Keratinocyte (primary cell): ENCODE data around the gene HELQ. TPM values are rescaled to one million over a fixed set of nuclear protein-coding genes. Genes with fewer than 3 reads are reported as not detected.

ENCODE experiments used
- DNase-seq: peaks from one replicate; pipeline ENCODE4 v3.0.0-alpha.2; 2011; ENCODE audit warnings: low read depth, missing footprints, low spot score
- FAIRE-seq: peaks from 2 replicates; lab custom pipeline; 2011; peaks lifted over from hg19 to GRCh38; lab: Jason Lieb, UNC
- H2AFZ ChIP-seq: 2 replicates; pipeline ENCODE4 v1.6.0; 2012; ENCODE audit warnings: low read length, control low read depth, inconsistent platforms; ENCODE audit not compliant: control insufficient read depth
- H3K27ac ChIP-seq: 2 replicates; pipeline ENCODE4 v1.5.1; 2011; ENCODE audit warnings: low read length; ENCODE audit not compliant: control insufficient read depth, insufficient read depth
- H3K27me3 ChIP-seq: 3 replicates; pipeline ENCODE4 v1.6.0; 2011; ENCODE audit warnings: low read length; ENCODE audit not compliant: control insufficient read depth, insufficient read depth; ENCODE audit errors: extremely low read depth
- H3K36me3 ChIP-seq, 2 experiments: 2 replicates in 1 of 2; 3 replicates in 1 of 2; pipeline ENCODE4 v1.5.1; 2011; ENCODE audit warnings: low read length in 2 of 2, mild to moderate bottlenecking in 1 of 2; ENCODE audit not compliant: control insufficient read depth in 2 of 2, insufficient read depth in 2 of 2; ENCODE audit errors: extremely low read depth in 1 of 2
- H3K4me1 ChIP-seq: 3 replicates; pipeline ENCODE4 v1.5.1; 2011; ENCODE audit warnings: low read length; ENCODE audit not compliant: control insufficient read depth, insufficient read depth; ENCODE audit errors: extremely low read depth
- H3K4me2 ChIP-seq: 3 replicates; pipeline ENCODE4 v1.6.0; 2011; ENCODE audit warnings: low read depth, low read length; ENCODE audit not compliant: control insufficient read depth, insufficient read depth; ENCODE audit errors: extremely low read depth
- H3K4me3 ChIP-seq, 3 experiments: fragments of 200-600 bp in 1 of 3; sonication (generic) in 1 of 3; 2 replicates in 2 of 3; 3 replicates in 1 of 3; pipeline ENCODE4 v1.5.1; 2011 to 2016; ENCODE audit warnings: low read length in 3 of 3, mild to moderate bottlenecking in 3 of 3, control low read depth in 2 of 3, inconsistent platforms in 1 of 3, low read depth in 1 of 3, mixed read lengths in 1 of 3, mixed run types in 1 of 3, moderate library complexity in 1 of 3; ENCODE audit not compliant: control insufficient read depth in 2 of 3, insufficient read depth in 2 of 3; ENCODE audit errors: extremely low read depth in 1 of 3
- H3K79me2 ChIP-seq: 2 replicates; pipeline ENCODE4 v1.6.0; 2012; ENCODE audit warnings: low read length; ENCODE audit not compliant: control insufficient read depth, insufficient read depth
- H3K9ac ChIP-seq: 3 replicates; pipeline ENCODE4 v1.6.0; 2011; ENCODE audit warnings: low read length; ENCODE audit not compliant: control insufficient read depth, insufficient read depth; ENCODE audit errors: extremely low read depth
- H3K9me1 ChIP-seq: 3 replicates; pipeline ENCODE4 v1.6.0; 2011; ENCODE audit warnings: low read length; ENCODE audit not compliant: control insufficient read depth, insufficient read depth; ENCODE audit errors: extremely low read depth
- H3K9me3 ChIP-seq: 2 replicates; pipeline ENCODE4 v1.5.1; 2012; ENCODE audit warnings: low read depth, low read length; ENCODE audit not compliant: control insufficient read depth
- H4K20me1 ChIP-seq: 3 replicates; pipeline ENCODE4 v1.6.0; 2011; ENCODE audit warnings: low read length; ENCODE audit not compliant: control insufficient read depth, insufficient read depth; ENCODE audit errors: extremely low read depth
- CTCF ChIP-seq, 3 experiments: IDR thresholded peaks in 1 of 3; conservative IDR thresholded peaks in 1 of 3; optimal IDR thresholded peaks in 1 of 3; 2 replicates in 2 of 3; 3 replicates in 1 of 3; pipeline versions ENCODE3 to v1.5.1; 2011; ENCODE audit warnings: low read length in 3 of 3, mild to moderate bottlenecking in 3 of 3, moderate library complexity in 2 of 3, control low read depth in 1 of 3, inconsistent platforms in 1 of 3; ENCODE audit not compliant: insufficient read depth in 2 of 3; ENCODE audit errors: extremely low read depth in 1 of 3
- EZH2 ChIP-seq: IDR thresholded peaks from one replicate; pipeline ENCODE4 v1.6.1; 2012; ENCODE audit warnings: inconsistent platforms, mild to moderate bottlenecking, low read length, moderate library complexity
- dilution Hi-C: fragments of 300-500 bp; cut with MboI; formaldehyde crosslinking; loops from one replicate; pipeline ENCODE4 v1.7.0; 2020; ENCODE audit warnings: low sequenced_read_pairs; ENCODE audit not compliant: extremely low pct_ligation_motif_present
- polyA plus RNA-seq, 5 experiments: library from polyadenylated mRNA; depleted of rRNA in 3 of 5; stranded (reverse) in 3 of 5; stranded (forward) in 1 of 5; unstranded in 1 of 5; fragments of >200 nt; gene quantifications; 1 replicate in 1 of 5; 2 replicates in 3 of 5; 3 replicates in 1 of 5; pipeline versions ENCODE4 v1.2.1 to v1.2.3, GENCODE V29; 2011 to 2012; ENCODE audit warnings: missing spikeins in 2 of 5, low read depth in 1 of 5, low replicate concordance in 1 of 5

The HELQ gene
- polyA plus RNA-seq, 1 donor (not counting 4 experiments of a cell fraction or from before 2014, with no cell fraction given), result 10.5 TPM

- Histone ChIP-seq H3K9me1 (no peaks in the 10 kb centered on the region), H3K36me3 (no peaks in the 10 kb centered on the region), H3K27me3 (no peaks in the 10 kb centered on the region), H4K20me1 (no peaks in the 10 kb centered on the region), H3K4me2 (no peak overlapping the region), H2AFZ (no peak overlapping the region), H3K79me2 (no peaks in the 10 kb centered on the region), H3K27ac (no peak overlapping the region), H3K9me3 (no peaks in the 10 kb centered on the region), H3K4me3 (no peak overlapping the region), H3K4me1 (peaks cover 18% of the 10 kb centered on the region), H3K9ac (no peak overlapping the region)
- no peak for DNase-seq
- FAIRE-seq, result no peak
- dilution Hi-C loops, result no loop called here
- TF ChIP-seq EZH2 (no peak), CTCF (optimal IDR thresholded peaks at IDR 0.05 in 1 of 3, IDR thresholded peaks at IDR 0.05 in 1 of 3, conservative IDR thresholded peaks at IDR 0.05 in 1 of 3; ENCODE audit: extremely low read depth in 1 of 3, insufficient read depth in 2 of 3, low read length in 3 of 3) (no peak)
Observed at GRCh38 chr4:83486457-83487129, 31.0 kb upstream of the HELQ start.

DNA sequence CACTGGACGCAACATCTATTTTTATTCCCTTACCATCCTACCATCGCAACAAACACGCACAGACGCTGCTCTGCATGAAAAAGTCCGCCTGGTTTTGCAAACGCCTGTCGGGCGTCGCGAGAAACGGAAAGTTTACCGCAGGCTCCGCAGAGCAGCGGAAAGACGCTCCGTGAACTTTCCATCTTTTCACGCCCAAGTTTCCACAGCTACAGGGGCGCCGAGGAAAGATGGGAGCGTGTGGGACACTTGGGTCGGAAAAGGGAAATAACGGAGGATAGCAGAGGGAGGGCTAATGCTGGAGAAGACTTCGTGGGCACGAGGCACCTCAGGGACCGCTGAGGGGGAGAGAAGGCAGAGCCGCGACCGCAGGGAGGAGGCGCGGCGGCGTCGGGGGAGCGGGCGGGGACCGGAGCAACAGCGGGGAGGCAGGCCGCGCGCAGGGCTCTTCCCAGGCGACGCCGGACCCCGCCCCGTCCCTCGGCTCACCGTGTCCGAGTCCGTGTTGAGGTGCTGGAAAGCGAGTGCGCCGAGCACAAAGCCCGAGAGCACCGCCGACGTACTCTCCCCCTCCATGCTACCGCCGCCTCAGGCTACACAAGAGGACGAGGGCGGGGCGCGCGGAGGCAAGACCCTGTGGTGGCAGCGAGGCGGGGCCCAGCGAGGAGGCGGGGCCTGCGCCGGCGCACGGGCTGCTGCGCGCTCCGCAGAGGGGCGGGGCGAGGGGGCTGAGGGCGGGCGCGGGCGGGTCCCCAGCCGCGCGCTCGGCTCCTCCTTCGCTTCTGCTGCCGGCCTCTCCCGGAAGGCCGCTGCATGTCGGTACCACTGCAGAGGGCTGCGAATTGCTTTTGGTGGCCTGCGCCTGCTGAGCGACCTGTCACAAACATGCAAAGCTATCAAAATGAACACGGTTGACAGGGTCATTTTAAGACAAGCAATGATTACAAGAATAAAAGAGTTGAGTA is 29.2 kb upstream of the HELQ start, which contains the start of gene ABRAXAS1:
Gene ABRAXAS1, minus strand, starts transcription at position 601 of the 962 bp plus-strand sequence. Its CDS starts 28 bp downstream, at position 573.
- Histone ChIP-seq H3K36me3 (no peaks in the 10 kb centered on the region), H3K79me2 (no peaks in the 10 kb centered on the region), H3K4me3 (peak within 1 kb of the TSS; percentile 63 to 93 (median 92)), H3K9ac (peak within 1 kb of the TSS; percentile 84), H4K20me1 (no peaks in the 10 kb centered on the region), H3K9me3 (no peaks in the 10 kb centered on the region), H3K27ac (peak within 1 kb of the TSS; percentile 66), H3K27me3 (no peaks in the 10 kb centered on the region), H3K4me2 (peak within 1 kb of the TSS; percentile 98), H2AFZ (peak within 1 kb of the TSS; percentile 100), H3K4me1 (peaks cover 18% of the 10 kb centered on the region), H3K9me1 (no peaks in the 10 kb centered on the region)
- DNase-seq (peak; percentile 58), FAIRE-seq (no peak)
- dilution Hi-C loops, result no loop called here
- TF ChIP-seq EZH2, result no peak
- TF ChIP-seq CTCF (optimal IDR thresholded peaks at IDR 0.05 in 1 of 3, IDR thresholded peaks at IDR 0.05 in 1 of 3, conservative IDR thresholded peaks at IDR 0.05 in 1 of 3; ENCODE audit: extremely low read depth in 1 of 3, insufficient read depth in 2 of 3, low read length in 3 of 3), result no peak
